Left lung (tissue), 10 donors: ENCODE measurements around the gene CHD9. TPM values are rescaled to one million over a fixed set of nuclear protein-coding genes. Genes with fewer than 3 reads are reported as not detected.

Experiments
- ATAC-seq: fragments of 200-7000 bp; cut with Tn5 transposase; one replicate; pipeline ENCODE4 v1.9.1; 2020; ENCODE audit warnings: moderate library complexity
- DNase-seq, 4 donors: peaks; one replicate each; pipeline ENCODE4 v3.0.0-alpha.2; 2013 to 2020
- H3K27ac ChIP-seq, 2 donors: fragments of 200-600 bp; sonication (generic) in 1 of 2; one replicate each; pipeline versions ENCODE4 v1.5.0 to v1.8.0; 2020 to 2021
- H3K27me3 ChIP-seq, 2 donors: fragments of 200-600 bp; sonication (generic) in 1 of 2; one replicate each; pipeline versions ENCODE4 v1.5.0 to v1.8.0; 2020 to 2021
- H3K36me3 ChIP-seq, 2 donors: fragments of 200-600 bp; sonication (generic) in 1 of 2; one replicate each; pipeline versions ENCODE4 v1.5.0 to v1.8.0; 2020 to 2021
- H3K4me1 ChIP-seq, 2 donors: fragments of 200-600 bp; one replicate each; pipeline ENCODE4 v1.8.0; 2021
- H3K4me3 ChIP-seq, 2 donors: fragments of 200-600 bp; sonication (generic) in 1 of 2; one replicate each; pipeline versions ENCODE4 v1.5.0 to v1.8.0; 2020 to 2021; ENCODE audit warnings: mild to moderate bottlenecking in 1 of 2
- H3K9me3 ChIP-seq, 2 donors: fragments of 200-600 bp; sonication (generic) in 1 of 2; one replicate each; pipeline versions ENCODE4 v1.5.0 to v1.8.0; 2020 to 2021
- intact Hi-C, 2 donors: fragments of 100-400 bp; cut with DNase I; formaldehyde crosslinking; loops; one replicate each; pipeline versions ENCODE4 v1.11.2 to v1.14.2; 2022
- polyA plus RNA-seq, 6 donors: library from polyadenylated mRNA; unstranded; fragments of 120-200 nt; gene quantifications; one replicate each; pipeline ENCODE4 v1.2.1, GENCODE V29; 2013; ENCODE audit not compliant: insufficient read length in 6 of 6
- total RNA-seq, 2 donors: library from RNA; stranded (reverse); fragmentation: NEBNext Ultra II Directional; extraction: Animal tissue kit (Norgen Biotek cat#: 25700); gene quantifications; one replicate each; pipeline ENCODE4 v1.2.1, GENCODE V29; 2021
- TF ChIP-seq, protein P1 (sequence below), 2 donors: fragments of 200-600 bp; sonication (generic) in 1 of 2; IDR thresholded peaks; one replicate each; pipeline versions ENCODE4 v1.5.0 to v1.8.0; 2021; ENCODE audit warnings: antibody characterized with exemption in 2 of 2
- donor health status: DM: no; HTN: yes; CAD: no.
- donor health status: DM: no; HTN: no; CAD: no.

Gene CHD9
- total and polyA plus RNA-seq, 8 donors: 65.6 to 88.0 (median 74.0) TPM

DNA sequence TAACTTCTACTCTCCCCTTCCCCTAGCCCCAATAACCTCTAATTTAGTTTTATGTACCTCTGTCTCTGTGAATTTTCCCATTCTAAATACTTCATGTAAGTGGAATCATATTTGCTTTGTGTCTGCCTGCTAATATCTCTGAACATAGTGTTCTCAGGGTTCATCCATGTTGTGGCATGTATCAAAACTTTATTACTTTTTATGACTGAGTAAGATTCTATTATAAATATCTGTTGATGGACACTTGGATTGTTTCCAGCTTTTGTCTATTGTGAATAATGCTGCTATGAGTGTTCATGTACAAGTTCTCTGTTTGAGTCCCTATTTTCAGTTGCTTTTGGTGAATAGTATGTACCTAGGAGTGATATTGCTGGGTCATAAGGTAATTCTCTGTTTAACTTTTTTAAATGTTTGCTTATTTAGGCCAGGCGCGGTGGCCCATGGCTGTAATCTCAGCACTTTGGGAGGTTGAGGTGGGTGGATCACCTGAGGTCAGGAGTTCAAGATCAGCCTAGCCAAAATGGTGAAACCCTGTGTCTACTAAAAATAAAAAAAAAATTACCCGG lies 92.8 kb downstream of the CHD9 start:
- H3K9me3 ChIP-seq: peaks cover 0 to 6% of the 10 kb centered on the region in 2 donors
- intact Hi-C loops: loop anchor here in 1 of 2 donors (10.0 kb wide), 1 partner anchor 57 kb away; no protein-coding TSS in a partner anchor
- H3K4me3 ChIP-seq: no peak overlapping the region
- no peaks in the 10 kb centered on the region for H3K36me3 ChIP-seq
- no peak overlapping the region for H3K27ac ChIP-seq
- H3K27me3 ChIP-seq: no peaks in the 10 kb centered on the region
- ATAC-seq: no peak
- TF ChIP-seq, protein P1, sequence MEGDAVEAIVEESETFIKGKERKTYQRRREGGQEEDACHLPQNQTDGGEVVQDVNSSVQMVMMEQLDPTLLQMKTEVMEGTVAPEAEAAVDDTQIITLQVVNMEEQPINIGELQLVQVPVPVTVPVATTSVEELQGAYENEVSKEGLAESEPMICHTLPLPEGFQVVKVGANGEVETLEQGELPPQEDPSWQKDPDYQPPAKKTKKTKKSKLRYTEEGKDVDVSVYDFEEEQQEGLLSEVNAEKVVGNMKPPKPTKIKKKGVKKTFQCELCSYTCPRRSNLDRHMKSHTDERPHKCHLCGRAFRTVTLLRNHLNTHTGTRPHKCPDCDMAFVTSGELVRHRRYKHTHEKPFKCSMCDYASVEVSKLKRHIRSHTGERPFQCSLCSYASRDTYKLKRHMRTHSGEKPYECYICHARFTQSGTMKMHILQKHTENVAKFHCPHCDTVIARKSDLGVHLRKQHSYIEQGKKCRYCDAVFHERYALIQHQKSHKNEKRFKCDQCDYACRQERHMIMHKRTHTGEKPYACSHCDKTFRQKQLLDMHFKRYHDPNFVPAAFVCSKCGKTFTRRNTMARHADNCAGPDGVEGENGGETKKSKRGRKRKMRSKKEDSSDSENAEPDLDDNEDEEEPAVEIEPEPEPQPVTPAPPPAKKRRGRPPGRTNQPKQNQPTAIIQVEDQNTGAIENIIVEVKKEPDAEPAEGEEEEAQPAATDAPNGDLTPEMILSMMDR (IDR thresholded peaks at IDR 0.05): no peak
- no peak for DNase-seq
- H3K4me1 ChIP-seq: peaks cover 5 to 8% of the 10 kb centered on the region in 2 donors

- H3K4me3 ChIP-seq: no peak overlapping the region
- DNase-seq (no peak), ATAC-seq (no peak)
- H3K27me3 ChIP-seq: no peaks in the 10 kb centered on the region
- H3K4me1 ChIP-seq: peaks cover 5 to 11% of the 10 kb centered on the region in 2 donors
- peaks cover 0 to 6% of the 10 kb centered on the region in 2 donors for H3K9me3 ChIP-seq
- intact Hi-C loops: no loop called here
- H3K36me3 ChIP-seq: peaks cover 0 to 1% of the 10 kb centered on the region in 2 donors
- no peak overlapping the region for H3K27ac ChIP-seq
- TF ChIP-seq, protein P1 (IDR thresholded peaks at IDR 0.05): no peak
These were observed 96.0 kb downstream of the CHD9 start for GRCh38 chr16:53150769-53151168.

GRCh38 chr16:53152329-53152728 lies 97.5 kb downstream of the CHD9 start:
- Histone ChIP-seq H3K9me3 (peaks cover 0 to 6% of the 10 kb centered on the region in 2 donors), H3K4me3 (no peak overlapping the region), H3K36me3 (peaks cover 6 to 17% of the 10 kb centered on the region in 2 donors), H3K27me3 (no peaks in the 10 kb centered on the region), H3K4me1 (peaks cover 5 to 11% of the 10 kb centered on the region in 2 donors), H3K27ac (no peak overlapping the region)
- TF ChIP-seq, protein P1 (IDR thresholded peaks at IDR 0.05): no peak
- intact Hi-C loops: no loop called here
- ATAC-seq (no peak), DNase-seq (no peak)

- TF ChIP-seq, protein P1 (IDR thresholded peaks at IDR 0.05): no peak
- H3K4me3 ChIP-seq: no peak overlapping the region
- no peak for DNase-seq
- H3K36me3 ChIP-seq: peaks cover 6 to 22% of the 10 kb centered on the region in 2 donors
- no peak for ATAC-seq
- intact Hi-C loops: no loop called here
- peaks cover 5 to 11% of the 10 kb centered on the region in 2 donors for H3K4me1 ChIP-seq
- H3K27me3 ChIP-seq: no peaks in the 10 kb centered on the region
- no peak overlapping the region for H3K27ac ChIP-seq
- H3K9me3 ChIP-seq: peaks cover 0 to 6% of the 10 kb centered on the region in 2 donors
These were observed 98.3 kb downstream of the CHD9 start for GRCh38 chr16:53153130-53153529.

DNA sequence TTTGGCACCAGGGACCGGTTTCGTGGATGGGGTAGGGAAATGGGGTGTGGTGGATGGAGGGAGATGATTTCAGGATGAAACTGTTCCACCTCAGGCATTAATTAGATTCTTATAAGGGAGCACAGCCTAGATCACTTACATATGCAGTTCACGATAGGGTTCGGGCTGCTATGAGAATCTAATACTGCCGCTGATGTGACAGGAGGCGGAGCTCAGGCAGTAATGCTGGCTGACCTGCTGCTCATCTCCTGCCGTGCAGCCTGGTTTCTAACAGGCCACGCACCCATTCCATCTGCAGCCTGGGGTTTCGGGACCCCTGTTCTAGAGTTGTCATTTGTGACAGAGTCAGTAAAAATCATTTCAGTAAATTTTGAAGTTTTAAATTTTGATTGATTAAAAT lies 99.7 kb downstream of the CHD9 start:
- Histone ChIP-seq H3K9me3 (peaks cover 0 to 6% of the 10 kb centered on the region in 2 donors), H3K27ac (no peak overlapping the region), H3K4me3 (no peak overlapping the region), H3K27me3 (no peaks in the 10 kb centered on the region), H3K36me3 (peaks cover 6 to 30% of the 10 kb centered on the region in 2 donors), H3K4me1 (peaks cover 5 to 14% of the 10 kb centered on the region in 2 donors)
- no peak for DNase-seq
- TF ChIP-seq, protein P1 (IDR thresholded peaks at IDR 0.05): no peak
- ATAC-seq: no peak
- intact Hi-C loops: no loop called here
